ENCODE measurements around the gene FBXL20.

- no peak for TF ChIP-seq CTCF (conservative IDR thresholded peaks at IDR 0.05)
- TF ChIP-seq EZH2 (IDR thresholded peaks at IDR 0.05; ENCODE audit: low read depth), result no peak
These were observed 37.0 kb downstream of the FBXL20 start for GRCh38 chr17:39364236-39365025.
